ENCODE results near the gene AP3B1. TPM values are rescaled to one million over a fixed set of nuclear protein-coding genes. Genes with fewer than 3 reads are reported as not detected.

AP3B1 gene, protein sequence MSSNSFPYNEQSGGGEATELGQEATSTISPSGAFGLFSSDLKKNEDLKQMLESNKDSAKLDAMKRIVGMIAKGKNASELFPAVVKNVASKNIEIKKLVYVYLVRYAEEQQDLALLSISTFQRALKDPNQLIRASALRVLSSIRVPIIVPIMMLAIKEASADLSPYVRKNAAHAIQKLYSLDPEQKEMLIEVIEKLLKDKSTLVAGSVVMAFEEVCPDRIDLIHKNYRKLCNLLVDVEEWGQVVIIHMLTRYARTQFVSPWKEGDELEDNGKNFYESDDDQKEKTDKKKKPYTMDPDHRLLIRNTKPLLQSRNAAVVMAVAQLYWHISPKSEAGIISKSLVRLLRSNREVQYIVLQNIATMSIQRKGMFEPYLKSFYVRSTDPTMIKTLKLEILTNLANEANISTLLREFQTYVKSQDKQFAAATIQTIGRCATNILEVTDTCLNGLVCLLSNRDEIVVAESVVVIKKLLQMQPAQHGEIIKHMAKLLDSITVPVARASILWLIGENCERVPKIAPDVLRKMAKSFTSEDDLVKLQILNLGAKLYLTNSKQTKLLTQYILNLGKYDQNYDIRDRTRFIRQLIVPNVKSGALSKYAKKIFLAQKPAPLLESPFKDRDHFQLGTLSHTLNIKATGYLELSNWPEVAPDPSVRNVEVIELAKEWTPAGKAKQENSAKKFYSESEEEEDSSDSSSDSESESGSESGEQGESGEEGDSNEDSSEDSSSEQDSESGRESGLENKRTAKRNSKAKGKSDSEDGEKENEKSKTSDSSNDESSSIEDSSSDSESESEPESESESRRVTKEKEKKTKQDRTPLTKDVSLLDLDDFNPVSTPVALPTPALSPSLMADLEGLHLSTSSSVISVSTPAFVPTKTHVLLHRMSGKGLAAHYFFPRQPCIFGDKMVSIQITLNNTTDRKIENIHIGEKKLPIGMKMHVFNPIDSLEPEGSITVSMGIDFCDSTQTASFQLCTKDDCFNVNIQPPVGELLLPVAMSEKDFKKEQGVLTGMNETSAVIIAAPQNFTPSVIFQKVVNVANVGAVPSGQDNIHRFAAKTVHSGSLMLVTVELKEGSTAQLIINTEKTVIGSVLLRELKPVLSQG
- 10 to 100 TPM; 14.6 to 19.3 (median 17.1) TPM for polyA plus RNA-seq

DNA sequence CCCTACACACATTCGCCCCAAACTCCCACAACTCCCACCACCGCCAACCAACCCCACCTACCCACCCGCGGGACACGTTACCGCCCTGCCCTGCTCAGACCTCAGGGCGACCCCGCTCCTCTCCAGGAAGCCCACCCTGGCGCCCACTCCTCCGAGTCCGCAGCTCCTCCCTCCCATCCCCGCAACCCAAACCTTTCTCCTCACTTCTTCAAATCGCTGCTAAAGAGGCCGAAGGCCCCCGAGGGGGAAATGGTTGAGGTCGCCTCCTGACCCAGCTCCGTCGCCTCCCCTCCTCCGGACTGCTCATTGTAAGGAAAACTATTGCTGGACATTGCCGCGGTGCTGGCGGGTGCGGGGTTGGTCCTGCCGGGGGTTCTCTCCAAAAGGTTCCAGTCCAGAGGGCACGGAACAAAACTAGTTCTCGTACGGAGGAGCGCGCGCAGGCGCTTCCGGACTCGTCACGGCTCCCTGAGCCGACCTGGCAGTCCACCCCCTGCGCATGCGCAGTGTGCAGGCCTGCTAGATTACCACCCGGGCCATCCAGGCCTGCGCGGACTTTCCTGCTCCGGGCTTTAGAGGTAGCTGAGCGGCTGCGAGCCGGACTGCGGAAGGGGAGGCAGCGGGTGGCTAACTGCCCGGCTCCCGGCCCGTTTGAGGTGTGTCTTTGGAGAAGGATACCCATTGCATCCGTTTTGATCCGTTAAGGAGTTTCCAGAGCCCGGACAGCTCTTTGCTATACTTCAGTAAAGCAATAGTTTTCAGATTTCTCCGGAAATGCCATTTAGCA, at the start of gene AP3B1:
Gene AP3B1, minus strand, starts transcription at position 451 of the 787 bp plus-strand sequence. Its CDS starts 119 bp downstream, at position 332.
- H3K27ac ChIP-seq (ENCODE audit: low read depth, low read length): no peak within 1 kb of the TSS
- WGBS, 3 donors: 1% methylated on average over 53 of the region's 53 CpGs

GRCh38 chr5:78341440-78341839, 46.9 kb upstream of the AP3B1 start:
- WGBS, 3 donors: 63 to 67% (median 63%) methylated on average over 3 of the region's 3 CpGs
- no peak overlapping the region for H3K27ac ChIP-seq (ENCODE audit: low read depth, low read length)

GRCh38 chr5:78339617-78340436, 45.3 kb upstream of the AP3B1 start:
- H3K27ac ChIP-seq (ENCODE audit: low read depth, low read length): no peak overlapping the region
- 57 to 86% (median 58%) methylated on average over 5 of the region's 5 CpGs for WGBS, 3 donors

DNA sequence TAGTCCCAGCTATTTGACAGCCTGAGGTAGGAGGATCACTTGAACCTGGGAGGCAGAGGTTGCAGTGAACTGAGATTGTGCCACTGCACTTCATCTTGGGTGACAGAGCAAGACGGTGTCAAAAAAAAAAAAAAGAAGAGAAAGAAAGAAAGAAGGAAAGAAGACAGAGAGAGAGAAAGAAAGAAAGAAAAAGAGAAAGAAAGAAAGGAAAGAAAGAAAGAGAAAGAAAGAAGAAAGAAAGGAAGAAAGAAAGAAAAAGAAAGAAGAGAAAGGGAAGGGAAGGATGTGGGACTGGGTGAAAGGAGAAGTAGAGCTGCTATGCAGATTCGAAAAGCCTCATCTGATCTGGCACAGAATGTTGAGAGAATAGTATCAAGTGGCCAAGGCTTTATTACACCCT, 42.2 kb upstream of the AP3B1 start:
- 80 to 92% (median 90%) methylated on average over 2 of the region's 2 CpGs for WGBS, 3 donors
- H3K27ac ChIP-seq (ENCODE audit: low read depth, low read length): no peak overlapping the region

DNA sequence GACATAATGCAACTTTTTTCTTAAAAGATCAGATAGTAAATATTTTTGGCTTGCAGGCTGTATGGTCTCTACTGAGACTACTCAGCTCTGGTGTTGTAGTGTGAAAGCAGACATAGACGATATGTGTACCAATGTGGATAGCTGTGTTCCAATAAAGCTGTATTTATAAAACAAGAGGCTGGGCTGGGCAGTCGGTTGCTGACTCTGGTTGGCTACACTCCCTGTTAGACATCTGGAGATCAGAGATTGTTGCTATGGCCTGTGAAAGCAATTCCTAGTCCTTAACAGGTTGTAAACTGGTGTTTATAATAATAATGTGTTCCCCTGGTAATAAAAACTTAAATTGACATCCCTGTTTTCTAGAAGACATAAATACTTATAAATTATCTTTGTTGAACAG, 41.5 kb upstream of the AP3B1 start:
- 61 to 76% (median 72%) methylated on average over 2 of the region's 2 CpGs for WGBS, 3 donors

GRCh38 chr5:78334811-78335210, 40.3 kb upstream of the AP3B1 start:
- 47 to 56% (median 56%) methylated on average over 3 of the region's 3 CpGs for WGBS, 3 donors
- no peak overlapping the region for H3K27ac ChIP-seq (ENCODE audit: low read depth, low read length)

More for the DNA sequence above, 41.5 kb upstream of the AP3B1 start:
- H3K27ac ChIP-seq (ENCODE audit: low read depth, low read length): no peak overlapping the region

DNA sequence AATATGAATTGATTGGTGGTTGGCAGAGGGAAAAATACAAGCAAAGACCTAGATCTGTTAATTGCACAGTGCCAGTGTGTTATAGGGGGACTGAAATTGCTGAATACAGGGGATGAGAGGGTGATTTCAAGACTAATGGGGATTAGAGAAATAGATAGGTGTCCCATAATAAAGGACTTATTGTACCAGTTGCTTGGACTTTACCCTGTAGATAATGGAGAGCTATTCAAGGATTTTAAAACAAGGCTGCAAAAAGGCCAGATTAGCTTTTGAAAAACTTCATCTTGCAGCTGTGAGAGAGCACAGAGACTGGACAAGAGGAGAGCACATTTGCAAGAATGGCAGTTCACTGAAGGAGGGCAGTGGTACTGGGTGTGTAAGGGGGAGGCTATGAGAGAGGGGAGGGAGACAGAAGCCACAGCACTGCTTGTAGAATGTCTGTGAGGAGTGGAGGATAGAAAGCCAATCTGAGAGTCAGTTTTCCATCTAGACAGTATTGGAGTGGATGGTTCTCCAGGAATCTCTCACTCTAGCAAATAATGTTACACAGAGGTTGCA, 37.1 kb upstream of the AP3B1 start:
- no peak overlapping the region for H3K27ac ChIP-seq (ENCODE audit: low read depth, low read length)

DNA sequence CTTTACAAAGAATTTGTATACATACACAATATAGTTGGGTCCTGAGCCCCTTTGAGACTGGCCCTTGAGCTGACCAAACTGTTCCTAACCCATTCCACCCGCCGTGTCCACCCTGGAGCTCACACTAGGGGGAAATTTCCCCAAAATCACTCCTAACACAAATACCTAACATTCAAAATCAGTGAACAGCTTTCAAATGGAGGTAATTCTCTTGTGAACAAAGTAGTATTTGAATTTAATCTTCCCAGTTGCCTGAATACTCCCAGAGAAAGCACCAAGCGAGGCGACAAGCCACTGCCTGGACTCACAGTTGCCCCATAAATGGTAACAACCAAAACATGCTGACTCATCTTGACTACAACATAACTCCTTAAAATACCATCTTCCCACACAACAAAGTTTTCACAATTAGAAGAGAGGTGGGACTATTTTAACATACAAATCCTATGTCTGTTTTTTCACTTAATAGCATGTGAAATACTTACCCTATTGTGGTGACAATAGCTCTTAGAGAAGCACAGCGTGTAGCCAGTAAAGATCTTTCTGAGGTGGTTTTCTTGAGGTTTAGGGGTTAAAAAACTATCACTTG, 34.2 kb upstream of the AP3B1 start:
- no peak overlapping the region for H3K27ac ChIP-seq (ENCODE audit: low read depth, low read length)
- WGBS, 3 donors: 83 to 93% (median 92%) methylated on average over 5 of the region's 5 CpGs

GRCh38 chr5:78327761-78328510, 33.4 kb upstream of the AP3B1 start:
- WGBS, 3 donors: 70 to 92% (median 85%) methylated on average over 6 of the region's 6 CpGs

DNA sequence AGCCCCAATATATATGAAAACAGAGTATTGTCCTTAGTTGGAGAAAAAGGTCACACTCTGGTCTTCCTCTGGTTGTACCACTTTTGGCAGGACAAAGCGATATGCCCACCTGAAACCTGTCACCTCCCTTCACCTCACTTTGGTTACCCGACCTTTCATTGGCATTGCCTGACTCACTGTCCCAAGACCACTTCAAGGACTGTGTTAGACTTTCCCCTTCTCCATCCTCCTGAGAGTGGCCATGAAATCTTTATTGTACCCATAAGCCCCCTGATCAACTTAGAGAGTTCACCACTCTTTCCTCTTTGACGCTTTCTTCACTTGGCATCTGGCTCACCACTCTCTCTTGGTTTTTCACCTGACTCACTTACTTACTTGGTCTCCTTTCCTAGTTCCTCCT, 32.4 kb upstream of the AP3B1 start:
- no peak overlapping the region for H3K27ac ChIP-seq (ENCODE audit: low read depth, low read length)
- WGBS, 3 donors: 94 to 97% (median 95%) methylated on average over 3 of the region's 3 CpGs

More at GRCh38 chr5:78327761-78328510, 33.4 kb upstream of the AP3B1 start:
- H3K27ac ChIP-seq (ENCODE audit: low read depth, low read length): no peak overlapping the region

GRCh38 chr5:78323241-78323640, 28.7 kb upstream of the AP3B1 start:
- H3K27ac ChIP-seq (ENCODE audit: low read depth, low read length): no peak overlapping the region

DNA sequence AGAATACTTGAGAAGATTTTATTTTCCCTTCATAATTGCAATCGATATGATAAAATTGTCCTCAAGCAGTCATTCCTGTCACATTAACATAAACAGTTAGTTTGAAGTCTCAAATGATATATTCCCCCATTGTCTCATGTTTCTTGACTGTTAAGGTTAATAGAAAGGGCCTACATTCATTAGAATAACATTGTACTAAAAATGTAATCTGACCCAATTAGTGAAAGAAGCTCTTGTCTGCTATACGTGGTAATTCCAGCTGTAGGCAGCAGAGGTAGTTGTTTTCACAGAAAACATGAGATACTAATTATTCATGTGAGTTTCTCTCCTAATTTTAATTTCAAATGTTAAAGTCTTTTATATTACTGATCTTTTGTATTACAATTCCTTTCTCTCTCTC, 25.9 kb upstream of the AP3B1 start:
- WGBS, 3 donors: 40 to 48% (median 46%) methylated on average over 2 of the region's 2 CpGs
- H3K27ac ChIP-seq (ENCODE audit: low read depth, low read length): no peak overlapping the region

DNA sequence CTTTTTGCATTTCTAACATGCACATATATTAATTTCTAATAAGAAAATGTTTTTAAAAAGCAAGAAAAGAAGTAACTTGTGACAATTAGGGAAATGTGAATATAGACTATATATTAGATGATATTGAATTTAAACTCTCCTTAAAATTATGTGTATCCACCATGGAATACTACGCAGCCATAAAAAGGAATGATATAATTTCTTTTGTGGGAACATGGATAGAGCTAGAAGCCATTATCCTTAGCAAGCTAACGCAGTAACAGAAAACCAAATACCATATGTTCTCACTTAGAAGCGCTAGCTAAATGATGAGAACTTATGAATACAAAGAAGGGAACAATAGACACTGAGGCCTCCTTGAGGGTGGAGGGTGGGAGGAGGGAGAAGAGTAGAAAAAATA, 23.8 kb upstream of the AP3B1 start:
- H3K27ac ChIP-seq (ENCODE audit: low read depth, low read length): no peak overlapping the region
- WGBS, 3 donors: 95 to 97% (median 96%) methylated on average over 3 of the region's 3 CpGs

GRCh38 chr5:78317515-78317914, 23.0 kb upstream of the AP3B1 start:
- H3K27ac ChIP-seq (ENCODE audit: low read depth, low read length): no peak overlapping the region
- 85 to 94% (median 89%) methylated on average over 5 of the region's 5 CpGs for WGBS, 3 donors

DNA sequence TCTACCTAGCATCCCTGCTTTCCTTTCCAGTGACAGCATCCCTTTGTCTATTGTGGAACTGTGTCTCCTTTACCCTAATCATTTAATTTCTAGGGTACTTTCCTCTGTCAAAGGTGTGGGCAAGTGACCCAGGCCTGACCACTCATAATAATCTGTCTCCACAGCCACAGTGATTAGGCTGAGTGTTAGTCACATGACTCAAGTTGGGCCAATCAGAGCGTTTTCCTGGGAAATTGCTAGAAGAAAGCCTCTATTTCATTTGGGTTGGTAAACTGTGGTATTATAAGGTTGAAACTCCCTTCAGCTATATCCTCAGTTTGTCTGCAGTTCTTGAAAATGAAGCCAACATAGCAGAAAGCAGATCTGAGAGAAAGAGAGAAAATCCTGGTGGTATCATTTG, 14.2 kb upstream of the AP3B1 start:
- no peak overlapping the region for H3K27ac ChIP-seq (ENCODE audit: low read depth, low read length)
- WGBS, 3 donors: 92 to 100% (median 97%) methylated on average over 1 of the region's 1 CpG

DNA sequence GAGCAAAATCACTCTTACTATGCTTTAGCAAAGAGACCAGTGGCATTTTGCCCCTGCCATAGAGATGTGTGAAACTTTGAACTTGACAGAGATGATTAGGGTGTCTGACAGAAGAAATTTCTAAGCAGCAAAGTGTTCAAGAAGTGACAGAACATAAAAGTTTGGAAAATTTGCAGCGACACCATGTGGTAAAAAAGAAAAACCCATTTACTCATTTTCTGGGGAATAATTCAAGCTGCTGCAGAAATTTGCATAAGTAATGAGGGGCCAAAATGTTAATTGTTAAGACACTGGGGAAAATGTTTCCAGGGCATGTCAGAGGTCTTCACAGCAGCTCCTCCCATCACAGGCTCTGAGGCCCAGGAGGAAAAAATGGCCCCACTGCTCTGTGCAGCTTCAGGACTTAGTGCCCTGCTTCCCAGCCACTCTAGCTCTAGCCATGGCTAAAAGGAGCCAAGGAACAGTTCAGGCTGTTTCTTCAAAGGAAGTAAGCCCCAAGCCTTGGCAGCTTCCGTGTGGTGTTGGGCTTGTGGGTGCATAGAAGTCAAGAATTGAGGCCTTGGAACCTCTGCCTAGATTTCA, 6.1 kb upstream of the AP3B1 start:
- 43 to 54% (median 49%) methylated on average over 2 of the region's 2 CpGs for WGBS, 3 donors
- no peak overlapping the region for H3K27ac ChIP-seq (ENCODE audit: low read depth, low read length)

All from adipose tissue (tissue), 3 donors.